ENCODE results near the gene FAM76A. TPM values are rescaled to one million over a fixed set of nuclear protein-coding genes. Genes with fewer than 3 reads are reported as not detected.
"Not testable (repeated sequence)": the region's sequence is repeated elsewhere in the genome, so short reads cannot be mapped to it uniquely, and the experiment has no call there.

The FAM76A gene
- total RNA-seq (2014; rRNA removed; shearing (Covaris generic)), result 7.9 and 8.9 TPM in 2 replicates

DNA sequence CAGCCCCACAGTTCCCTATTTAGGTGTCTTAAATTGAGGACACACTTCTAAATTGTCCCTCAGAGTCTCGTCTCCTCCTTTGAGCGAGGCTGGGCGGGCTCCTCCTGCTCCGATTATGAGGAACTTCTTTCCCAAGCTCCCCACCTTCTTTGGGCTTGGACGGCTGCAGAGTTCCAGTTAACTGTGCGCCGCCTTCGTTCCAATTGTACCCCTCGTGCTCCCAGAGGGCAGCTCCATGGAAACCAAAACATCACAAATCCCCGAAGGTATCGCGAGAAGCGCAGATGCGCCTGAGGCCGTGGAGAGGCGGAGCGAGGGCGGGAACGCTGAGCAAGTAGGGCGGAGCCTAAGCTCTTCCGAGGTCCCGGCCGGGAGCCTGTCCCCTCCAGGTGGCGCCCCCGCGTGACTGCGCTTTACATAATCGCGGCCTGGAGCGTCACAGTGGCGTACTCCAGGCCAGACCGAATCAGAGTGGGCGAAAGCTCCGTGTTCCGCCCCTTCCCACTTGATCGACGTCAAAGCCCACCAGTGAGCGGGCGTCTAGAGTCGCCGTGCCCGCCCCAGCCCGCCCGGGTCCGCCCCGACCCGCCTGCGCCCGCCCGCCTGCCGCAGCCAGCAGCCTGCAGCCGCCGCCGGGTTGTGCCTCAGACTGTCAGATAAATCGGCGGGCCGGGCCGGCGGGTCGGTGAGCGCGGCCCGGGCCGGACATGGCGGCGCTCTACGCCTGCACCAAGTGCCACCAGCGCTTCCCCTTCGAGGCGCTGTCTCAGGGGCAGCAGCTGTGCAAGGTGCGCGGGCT is at the start of gene FAM76A:
Gene FAM76A, plus strand, starts transcription at position 588 of the 799 bp plus-strand sequence. Its CDS starts 120 bp downstream, at position 708.
- peak; percentile 100 for DNase-seq (ENCODE audit: low read depth)

DNA sequence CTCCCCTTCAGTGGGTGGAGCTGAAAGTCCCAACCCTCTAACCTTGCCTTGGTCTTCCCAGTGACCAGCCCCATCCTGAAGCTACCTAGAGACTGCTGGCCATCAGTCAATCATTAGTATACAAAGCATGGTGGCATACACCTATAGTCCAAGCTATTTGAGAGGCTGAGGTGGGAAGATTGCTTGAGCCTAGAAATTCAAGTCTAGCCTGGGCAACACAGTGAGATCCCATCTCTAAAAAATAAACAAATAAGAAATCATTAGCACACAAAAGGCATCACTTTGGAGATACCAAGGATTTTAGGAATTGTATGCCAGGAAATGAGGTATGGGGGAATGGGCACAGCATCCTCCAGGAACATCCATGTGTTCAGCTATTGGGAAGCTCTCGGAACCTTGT is 49.4 kb upstream of the FAM76A start:
- DNase-seq (ENCODE audit: low read depth), result no peak

DNA sequence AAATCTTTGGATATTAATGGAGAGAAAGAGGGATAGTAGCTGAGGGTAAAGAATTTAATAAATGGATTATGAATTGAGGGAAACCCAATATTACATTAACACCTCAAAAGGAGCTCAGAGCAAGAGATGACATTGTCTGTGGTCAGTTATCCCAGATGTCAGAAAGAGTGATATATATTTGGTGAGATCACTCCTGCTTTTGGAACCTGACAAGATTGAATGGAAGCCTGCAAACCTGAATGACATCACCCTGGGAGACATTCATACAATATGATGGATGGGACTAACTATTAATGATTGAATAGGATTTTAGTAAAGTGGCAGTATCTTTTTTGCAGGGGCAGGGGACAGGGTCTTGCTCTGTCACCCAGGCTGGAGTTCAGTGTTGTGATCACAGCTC is 47.0 kb upstream of the FAM76A start:
- no peak for DNase-seq (ENCODE audit: low read depth)

DNA sequence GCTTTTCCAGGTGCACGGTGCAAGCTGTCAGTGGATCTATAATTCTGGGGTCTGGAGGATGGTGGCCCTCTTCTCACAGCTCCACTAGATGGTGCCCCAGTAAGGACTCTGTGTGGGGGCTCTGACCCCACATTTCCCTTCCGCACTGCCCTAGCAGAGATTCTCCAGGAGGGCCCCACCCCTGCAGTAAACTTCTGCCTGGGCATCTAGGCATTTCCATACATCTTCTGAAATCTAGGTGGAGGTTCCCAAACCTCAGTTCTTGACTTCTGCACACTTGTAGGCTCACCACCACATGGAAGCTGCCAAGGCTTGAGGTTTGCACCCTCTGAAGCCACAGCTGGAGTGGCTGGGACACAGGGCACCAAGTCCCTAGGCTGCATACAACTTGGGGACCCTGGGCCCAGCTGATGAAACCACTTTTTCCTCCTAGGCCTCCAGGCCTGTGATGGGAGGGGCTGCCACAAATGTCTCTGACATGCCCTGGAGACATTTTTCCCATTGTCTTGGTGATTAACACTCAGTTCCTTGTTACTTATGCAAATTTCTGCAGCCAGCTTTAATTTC is 45.5 kb upstream of the FAM76A start:
- DNase-seq (ENCODE audit: low read depth), result not testable (repeated sequence)

DNA sequence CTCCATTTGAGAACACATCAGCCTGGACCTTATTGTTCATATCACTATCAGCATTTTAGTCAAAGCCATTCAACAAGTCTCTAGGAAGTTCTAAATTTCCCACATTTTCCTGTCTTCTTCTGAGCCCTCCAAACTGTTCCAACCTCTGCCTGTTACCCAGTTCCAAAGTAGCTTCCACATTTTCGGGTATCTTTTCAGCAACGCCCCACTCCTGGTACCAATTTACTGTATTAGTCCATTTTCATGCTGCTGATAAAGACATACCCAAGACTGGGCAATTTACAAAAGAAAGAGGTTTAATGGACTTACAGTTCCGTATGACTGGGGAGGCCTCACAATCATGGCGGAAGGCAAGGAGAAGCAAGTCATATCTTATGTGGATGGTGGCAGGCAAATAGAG is 44.2 kb upstream of the FAM76A start:
- DNase-seq (ENCODE audit: low read depth), result not testable (repeated sequence)

DNA sequence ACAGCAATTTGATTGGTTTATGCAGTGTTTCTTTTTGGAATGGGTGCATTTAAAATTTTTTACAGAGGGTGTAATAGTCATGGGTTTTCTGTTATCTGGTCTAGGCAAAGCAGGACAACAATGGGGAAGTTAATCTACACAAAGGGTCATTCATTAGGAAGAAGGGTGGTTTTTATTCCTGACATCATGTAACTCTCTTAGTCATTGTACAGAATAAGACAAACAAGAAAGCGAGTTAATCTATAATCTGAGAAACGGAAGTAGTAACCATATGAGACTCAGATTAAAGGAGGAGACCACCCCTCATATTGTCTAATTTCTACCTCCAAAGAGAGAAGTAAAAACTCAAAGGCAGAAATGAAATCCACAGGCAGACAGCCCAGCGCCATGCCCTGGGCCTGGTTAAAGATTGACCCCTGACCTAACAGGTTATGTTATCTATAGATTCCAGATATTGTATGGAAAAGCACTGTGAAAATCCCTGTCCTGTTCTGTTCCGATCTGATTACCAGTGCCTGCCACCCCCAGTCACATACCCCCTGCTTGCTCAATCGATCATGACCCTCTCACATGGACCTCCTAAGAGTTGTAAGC is 43.3 kb upstream of the FAM76A start:
- DNase-seq (ENCODE audit: low read depth), result no peak

DNA sequence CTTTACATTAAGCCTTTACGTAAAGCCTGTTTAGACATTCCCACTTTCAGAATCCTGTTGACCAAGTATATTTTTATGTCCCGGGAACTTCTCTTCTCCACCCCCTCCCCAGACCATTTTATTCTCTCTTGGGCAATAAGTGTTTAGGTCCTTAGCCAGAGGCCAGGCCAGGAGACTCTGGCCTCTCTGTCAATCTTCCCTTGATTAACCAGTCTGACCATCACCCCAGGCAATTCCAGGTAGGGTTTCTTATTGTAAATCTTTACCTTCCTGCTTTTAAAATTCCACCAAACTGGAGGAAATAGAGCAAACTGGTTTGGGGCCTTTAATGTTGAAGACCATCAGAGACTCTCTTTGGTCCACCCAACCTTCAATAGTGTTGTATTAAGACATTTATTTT is 41.6 kb upstream of the FAM76A start:
- DNase-seq (ENCODE audit: low read depth), result no peak

DNA sequence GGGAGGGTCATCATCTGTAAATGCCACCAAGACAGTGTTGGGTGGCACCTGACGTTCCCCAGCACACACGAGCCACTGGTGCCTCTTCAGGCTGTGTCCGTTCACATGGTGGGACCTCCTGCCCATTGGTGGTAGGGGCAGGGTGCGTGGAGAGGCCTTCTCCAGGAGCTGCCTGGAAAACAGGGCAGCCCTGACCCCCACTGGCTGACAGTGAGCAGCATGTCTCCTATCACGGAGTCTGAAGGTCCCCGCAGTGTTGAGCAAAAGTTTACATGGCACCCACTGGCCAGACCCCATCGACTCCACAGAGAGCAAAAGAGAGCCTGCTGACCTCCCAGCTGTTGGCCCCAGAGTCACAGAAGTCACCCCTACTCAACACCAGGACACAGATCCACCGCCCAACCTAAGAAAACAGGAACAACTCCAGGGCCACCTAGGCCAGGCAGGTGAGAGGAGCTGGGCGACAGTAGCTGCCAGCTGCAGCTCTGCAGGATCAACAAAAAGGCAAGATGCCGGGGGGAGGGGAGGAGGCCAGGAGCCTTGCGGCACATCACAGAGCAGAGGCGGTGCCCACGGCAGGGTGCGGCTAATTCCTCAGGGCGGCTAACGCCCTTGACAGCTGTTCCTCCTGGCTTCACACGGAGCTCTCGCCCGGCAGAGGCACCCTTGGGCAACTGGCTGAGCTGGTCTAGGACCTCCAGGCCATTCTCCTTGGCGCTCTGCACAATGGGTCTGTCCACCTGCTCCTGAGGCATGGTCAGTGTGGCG is 39.4 kb upstream of the FAM76A start:
- no peak for DNase-seq (ENCODE audit: low read depth)

DNA sequence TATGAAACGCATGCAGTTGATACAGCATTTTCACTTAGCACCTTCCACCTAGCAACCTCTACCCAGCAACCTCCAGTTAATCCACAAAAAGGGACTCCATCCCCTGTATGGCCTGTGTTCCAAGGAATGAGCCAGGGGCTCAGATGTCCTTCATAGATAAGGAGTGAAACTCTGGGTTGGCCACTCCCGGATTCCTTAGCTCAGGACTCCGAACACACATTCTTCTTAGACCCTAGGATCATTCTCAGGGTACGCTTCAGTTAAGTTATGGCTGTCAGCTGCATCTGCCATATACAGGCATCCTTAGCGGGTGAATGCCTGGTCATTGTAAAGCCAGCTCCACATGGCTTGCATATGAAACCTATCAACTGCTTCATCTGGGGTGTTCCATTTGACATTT is 37.9 kb upstream of the FAM76A start:
- DNase-seq (ENCODE audit: low read depth), result no peak

DNA sequence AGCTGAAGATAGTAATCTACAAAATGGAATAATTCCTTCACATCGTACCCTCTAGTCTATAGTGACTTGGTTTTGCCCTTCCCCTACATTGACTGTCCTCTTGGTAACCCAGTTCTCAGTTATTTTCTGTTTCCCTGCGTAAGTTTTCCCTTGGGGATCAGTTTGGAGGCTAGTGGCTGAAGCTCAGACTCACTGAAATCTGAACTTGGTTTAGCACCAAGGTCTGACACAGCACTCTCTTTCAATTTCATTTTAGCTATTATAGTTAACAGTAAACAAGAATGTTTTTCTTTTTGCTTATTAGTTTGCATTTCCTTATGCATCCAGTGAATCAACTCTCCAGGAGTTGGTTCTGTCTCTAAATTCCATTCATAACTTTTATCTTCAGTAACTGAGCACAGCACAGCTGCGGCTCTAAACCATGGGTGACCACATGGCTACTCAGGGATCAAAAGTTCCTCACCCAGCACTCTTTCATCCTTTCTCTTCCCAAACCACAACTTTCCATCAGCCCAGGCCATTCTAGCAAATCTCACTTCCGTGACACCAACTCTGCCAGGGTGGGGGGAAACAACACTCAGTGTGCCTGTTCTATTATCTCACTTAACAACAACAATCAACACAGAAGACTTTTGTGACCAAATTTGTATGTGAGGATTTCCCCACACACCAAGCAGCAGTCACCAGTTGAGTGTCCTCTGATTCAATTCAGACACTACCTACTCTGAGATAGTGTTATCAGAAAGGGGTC is 36.2 kb upstream of the FAM76A start:
- DNase-seq (ENCODE audit: low read depth), result no peak

DNA sequence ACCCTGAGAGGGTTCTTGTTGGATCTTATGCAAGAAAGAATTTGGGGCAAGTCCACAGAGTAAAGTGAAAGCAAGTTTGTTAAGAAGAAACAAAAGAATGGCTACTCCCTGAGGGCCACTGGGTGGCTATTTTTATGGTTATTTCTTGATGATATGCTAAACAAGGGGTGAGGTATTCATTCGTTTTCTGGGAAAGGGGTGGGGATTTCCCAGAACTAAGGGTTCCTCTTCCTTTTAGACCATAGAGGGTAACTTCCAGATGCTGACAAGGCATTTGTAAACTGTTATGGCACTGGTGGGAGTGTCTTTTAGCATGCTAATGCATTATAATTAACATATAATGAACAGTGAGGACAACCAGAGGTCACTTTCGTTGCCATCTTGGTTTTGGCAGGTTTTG is 35.6 kb upstream of the FAM76A start:
- DNase-seq (ENCODE audit: low read depth), result no peak

DNA sequence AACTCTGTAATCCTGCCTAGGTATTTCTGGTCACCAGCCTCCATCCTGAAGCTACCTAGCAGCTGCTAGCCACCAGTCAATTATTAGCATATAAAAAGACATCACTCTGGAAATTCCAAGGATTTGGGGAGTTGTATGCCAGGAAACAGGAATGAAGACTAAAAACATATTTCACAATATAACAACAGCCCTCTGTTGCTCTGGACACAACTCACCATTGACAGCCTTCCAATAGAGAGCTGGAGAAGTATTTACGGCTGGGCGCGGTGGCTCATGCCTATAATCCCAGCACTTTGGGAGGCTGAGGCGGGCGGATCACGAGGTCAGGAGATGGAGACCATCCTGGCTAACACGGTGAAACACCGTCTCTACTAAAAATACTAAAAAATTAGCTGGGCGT is 28.9 kb upstream of the FAM76A start:
- DNase-seq (ENCODE audit: low read depth), result not testable (repeated sequence)

DNA sequence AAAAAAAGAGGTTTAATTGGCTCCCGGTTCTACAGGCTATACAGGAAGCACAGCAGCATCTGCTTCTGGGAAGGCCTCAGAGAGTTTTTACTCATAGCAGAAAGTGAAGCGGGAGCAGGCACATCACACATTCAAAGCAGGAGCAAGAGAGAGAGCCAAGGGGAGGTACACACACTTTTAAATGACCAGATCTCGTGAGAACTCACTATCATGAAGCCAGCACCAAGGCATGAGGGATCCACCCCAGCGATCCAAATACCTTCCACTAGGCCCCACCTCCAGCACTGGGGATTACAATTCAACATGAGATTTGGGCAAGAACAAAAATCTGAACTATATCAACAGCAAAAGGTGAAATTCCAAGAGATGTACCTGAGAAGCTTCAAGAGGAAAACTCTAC is 20.8 kb upstream of the FAM76A start:
- no peak for DNase-seq (ENCODE audit: low read depth)

DNA sequence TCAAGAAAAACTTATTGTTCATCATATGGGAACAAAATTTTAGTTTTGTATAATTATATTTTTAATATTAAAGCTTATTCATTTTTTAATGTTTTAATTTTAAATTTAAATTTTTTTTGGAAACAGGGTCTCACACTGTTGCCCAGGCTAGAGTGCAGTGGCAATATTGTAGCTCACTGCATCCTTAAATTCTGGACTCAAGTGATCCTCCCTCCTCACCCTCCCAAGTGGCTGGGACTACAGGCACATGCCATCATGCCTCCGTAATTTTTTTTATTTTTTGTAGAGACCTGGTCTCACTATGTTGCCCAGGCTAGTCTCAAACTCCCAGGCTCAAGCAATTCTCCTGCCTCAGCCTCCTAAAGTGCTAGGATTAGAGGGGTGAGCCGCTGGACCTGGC is 20.2 kb upstream of the FAM76A start:
- DNase-seq (ENCODE audit: low read depth), result no peak

DNA sequence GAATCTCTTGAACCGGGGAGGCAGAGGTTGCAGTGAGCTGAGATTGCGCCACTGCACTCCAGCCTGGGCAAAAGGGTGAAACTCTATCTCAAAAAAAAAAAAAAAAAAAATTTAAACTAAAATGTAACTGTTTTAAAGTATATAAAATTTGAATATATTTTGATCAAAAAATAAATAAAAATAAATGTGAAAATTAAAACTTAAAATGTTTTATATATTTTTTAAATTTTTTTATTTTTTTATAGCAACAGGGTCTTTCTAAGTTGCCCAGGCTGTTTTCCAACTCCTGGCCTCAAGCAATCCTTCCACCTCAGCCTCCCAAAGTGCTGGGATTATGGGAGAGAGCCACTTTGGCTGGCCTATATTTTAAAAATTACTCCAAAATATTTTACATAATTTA is 15.2 kb upstream of the FAM76A start:
- DNase-seq (ENCODE audit: low read depth), result no peak

DNA sequence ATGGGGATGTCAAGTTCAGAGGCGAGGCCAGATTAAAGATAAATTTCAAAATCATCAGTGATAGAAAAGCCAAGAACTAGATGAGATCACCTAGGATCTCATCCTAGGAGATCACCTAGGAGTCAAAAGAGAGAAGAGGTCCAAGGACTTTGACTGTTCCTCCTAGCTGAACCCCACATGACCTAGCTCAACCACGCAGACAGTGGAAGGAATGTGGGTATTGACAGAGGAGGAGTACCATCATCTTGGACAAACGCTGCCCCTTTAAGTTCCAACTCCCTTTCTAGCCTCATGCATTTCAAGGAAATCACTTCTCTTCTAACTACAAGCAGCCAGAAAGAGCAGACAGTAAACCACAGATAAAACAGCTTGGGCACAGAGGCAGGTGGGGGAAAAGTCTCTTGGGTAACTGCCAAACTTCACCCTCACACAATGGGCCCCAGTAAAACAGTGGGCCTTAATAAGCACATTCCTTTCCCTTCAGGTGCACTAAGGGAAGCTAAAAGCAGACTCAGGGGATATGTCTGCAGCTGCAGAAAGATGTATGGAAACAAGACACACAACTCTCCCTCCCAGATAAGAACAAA is 12.5 kb upstream of the FAM76A start:
- no peak for DNase-seq (ENCODE audit: low read depth)

DNA sequence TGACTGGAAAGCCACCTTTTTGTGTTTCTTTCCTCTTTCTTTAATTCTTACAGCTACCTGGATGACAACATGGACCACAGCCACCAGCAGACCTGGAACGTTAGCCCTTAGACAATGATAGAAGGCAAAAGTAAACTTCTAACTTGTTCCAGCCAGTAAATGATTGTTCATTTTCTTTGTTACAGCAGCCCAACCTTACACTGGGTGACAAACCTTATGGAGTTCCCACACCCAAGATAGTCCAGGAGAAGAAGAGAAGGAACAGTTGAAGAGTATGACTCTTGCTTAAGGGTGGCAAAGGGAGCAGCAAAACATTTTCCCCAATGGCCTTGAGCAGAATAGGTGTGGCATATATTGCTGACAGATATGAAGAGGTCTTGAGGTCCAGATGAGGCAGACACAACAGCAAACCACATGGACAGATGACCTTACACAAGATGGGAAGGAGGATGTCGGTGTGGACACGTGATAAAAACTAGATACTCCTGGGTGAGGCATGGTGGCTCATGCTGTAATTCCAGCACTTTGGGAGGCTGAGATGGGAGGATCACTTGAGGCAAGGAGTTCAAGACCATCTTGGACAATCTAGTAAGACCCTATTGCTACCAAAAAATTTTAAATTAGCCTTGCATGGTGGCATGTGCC is 11.8 kb upstream of the FAM76A start:
- DNase-seq (ENCODE audit: low read depth), result no peak

DNA sequence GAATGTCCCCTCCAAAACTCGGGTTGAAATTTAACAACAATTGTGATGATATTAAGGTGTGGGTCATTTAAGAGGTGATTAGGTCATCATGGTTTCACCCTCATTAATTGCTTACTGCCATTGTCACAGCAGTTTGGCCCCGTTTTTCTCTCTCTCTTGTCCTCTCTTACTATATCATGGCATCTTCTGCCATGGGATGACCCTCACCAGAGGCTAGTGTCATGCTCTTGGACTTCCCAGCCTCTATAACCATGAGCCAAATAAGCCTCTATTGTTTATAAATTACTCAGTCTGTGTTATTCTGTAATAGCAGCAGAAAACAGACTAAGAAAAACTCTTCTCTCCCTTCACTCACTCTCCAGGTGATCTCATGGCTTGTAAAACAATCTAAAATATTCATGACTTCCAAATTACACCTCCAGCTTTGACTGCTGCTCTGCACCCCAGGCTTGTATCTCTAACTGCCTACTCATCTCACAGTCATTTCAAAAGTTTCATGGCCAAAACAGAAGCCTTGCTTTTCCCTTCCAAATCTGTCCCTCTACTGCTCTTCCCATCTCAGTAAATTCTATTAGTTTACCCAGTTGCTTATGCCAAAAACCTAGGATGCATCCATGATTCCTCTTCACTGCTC is 9.4 kb upstream of the FAM76A start:
- no peak for DNase-seq (ENCODE audit: low read depth)

DNA sequence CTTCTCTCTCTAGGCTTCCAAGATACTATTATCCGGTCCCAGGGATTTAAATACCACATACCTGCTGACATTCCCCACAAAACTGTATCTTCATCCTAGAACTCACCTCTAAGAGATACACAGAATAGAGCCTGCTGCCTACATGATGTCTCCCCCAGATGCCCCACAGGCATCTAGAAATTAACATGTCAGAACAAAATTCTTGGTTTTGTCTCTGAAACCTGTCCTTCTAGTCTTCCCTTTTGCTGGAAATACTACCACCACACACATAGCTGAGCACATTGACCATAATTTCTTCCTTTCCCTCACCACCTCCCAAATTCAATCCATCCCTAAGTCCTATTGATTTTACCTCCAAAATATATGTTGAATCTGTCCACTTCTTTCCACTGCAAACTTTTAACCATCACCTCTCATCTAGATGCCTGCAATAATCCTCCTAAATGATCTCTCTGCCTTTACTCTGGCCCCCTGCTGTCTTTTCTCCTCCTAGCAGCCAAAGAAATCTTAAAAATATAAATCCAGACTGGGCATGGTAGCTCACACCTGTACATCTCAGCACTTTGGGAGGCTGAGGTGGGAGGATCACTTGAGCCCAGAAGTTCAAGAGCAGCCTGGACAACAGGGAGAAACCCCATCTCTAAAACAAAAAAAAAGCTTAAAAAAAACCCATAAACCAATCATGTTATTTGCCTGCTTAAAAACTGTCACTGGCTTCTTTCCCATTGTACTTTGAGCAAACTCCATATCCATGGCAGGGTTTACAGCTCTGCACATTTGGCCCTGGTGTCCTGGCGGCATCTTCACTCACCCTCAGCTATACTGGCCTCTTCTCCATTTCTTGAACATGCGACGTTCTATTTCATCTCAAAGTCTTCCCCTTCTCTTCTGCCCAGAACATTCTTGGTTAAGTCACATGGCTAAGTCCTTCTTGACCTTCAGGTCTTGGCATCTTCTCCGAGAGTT is 6.2 kb upstream of the FAM76A start:
- no peak for DNase-seq (ENCODE audit: low read depth)

Data from Daoy (cell line).